ENCODE data around the gene CALHM3.

CALHM3 gene

GRCh38 chr10:103459615-103460014 lies 19.4 kb downstream of the CALHM3 start:
- Histone ChIP-seq H3F3A (ENCODE audit: insufficient read depth, low read length) (no peaks in the 10 kb centered on the region), H3K36me3 (ENCODE audit: insufficient read depth, low read length) (no peaks in the 10 kb centered on the region), H4K20me1 (ENCODE audit: insufficient read depth, low read length) (no peaks in the 10 kb centered on the region), H3K4me1 (ENCODE audit: insufficient read depth, low read length, severe bottlenecking) (no peaks in the 10 kb centered on the region), H3K27me3 (ENCODE audit: insufficient read depth, low read length) (no peaks in the 10 kb centered on the region), H3K79me2 (ENCODE audit: insufficient read depth, low read length) (no peaks in the 10 kb centered on the region), H3K9me2 (ENCODE audit: low read depth, low read length) (no peaks in the 10 kb centered on the region), H3K4me2 (ENCODE audit: low read length) (no peak overlapping the region), H3K27ac (ENCODE audit: low read depth, low read length, poor library complexity, severe bottlenecking) (no peak overlapping the region), H3K9me3 (ENCODE audit: low read length) (no peaks in the 10 kb centered on the region), H3K9ac (ENCODE audit: low read length) (no peak overlapping the region), H3K4me3 (ENCODE audit: low read depth, low read length, poor library complexity, severe bottlenecking) (no peak overlapping the region), H2AFZ (ENCODE audit: low read length) (no peak overlapping the region)
- no peak for TF ChIP-seq EZH2 (IDR thresholded peaks at IDR 0.05; ENCODE audit: borderline replicate concordance, low read length)
- TF ChIP-seq CTCF (IDR thresholded peaks at IDR 0.05; ENCODE audit: low read length), result no peak

GRCh38 chr10:103458720-103459119 lies 20.3 kb downstream of the CALHM3 start, which contains the start of gene CALHM1:
Gene CALHM1 (minus strand): TSS chr10:103458900. CDS start chr10:103458751, 149 bp downstream.
- H3K9me2 ChIP-seq (ENCODE audit: low read depth, low read length), result no peaks in the 10 kb centered on the region
- no peaks in the 10 kb centered on the region for H3K36me3 ChIP-seq (ENCODE audit: insufficient read depth, low read length)
- H2AFZ ChIP-seq (ENCODE audit: low read length), result no peak within 1 kb of the TSS
- TF ChIP-seq CTCF (IDR thresholded peaks at IDR 0.05; ENCODE audit: low read length), result no peak
- TF ChIP-seq EZH2 (IDR thresholded peaks at IDR 0.05; ENCODE audit: borderline replicate concordance, low read length), result no peak
- H3K79me2 ChIP-seq (ENCODE audit: insufficient read depth, low read length), result no peaks in the 10 kb centered on the region
- H3K27me3 ChIP-seq (ENCODE audit: insufficient read depth, low read length), result no peaks in the 10 kb centered on the region
- no peak within 1 kb of the TSS for H3K27ac ChIP-seq (ENCODE audit: low read depth, low read length, poor library complexity, severe bottlenecking)
- H3F3A ChIP-seq (ENCODE audit: insufficient read depth, low read length), result no peaks in the 10 kb centered on the region; the same call in 1 of the 2 replicates
- no peaks in the 10 kb centered on the region for H3K9me3 ChIP-seq (ENCODE audit: low read length)
- H3K4me2 ChIP-seq (ENCODE audit: low read length), result no peak within 1 kb of the TSS
- H3K4me1 ChIP-seq (ENCODE audit: insufficient read depth, low read length, severe bottlenecking), result no peaks in the 10 kb centered on the region
- H4K20me1 ChIP-seq (ENCODE audit: insufficient read depth, low read length), result no peaks in the 10 kb centered on the region
- H3K9ac ChIP-seq (ENCODE audit: low read length), result no peak within 1 kb of the TSS
- H3K4me3 ChIP-seq (ENCODE audit: low read depth, low read length, poor library complexity, severe bottlenecking), result no peak within 1 kb of the TSS

GRCh38 chr10:103457896-103458583 lies 21.0 kb downstream of the CALHM3 start:
- TF ChIP-seq EZH2 (IDR thresholded peaks at IDR 0.05; ENCODE audit: borderline replicate concordance, low read length), result no peak
- TF ChIP-seq CTCF (IDR thresholded peaks at IDR 0.05; ENCODE audit: low read length), result no peak
- no peaks in the 10 kb centered on the region for H3K36me3 ChIP-seq (ENCODE audit: insufficient read depth, low read length)
- H3K27ac ChIP-seq (ENCODE audit: low read depth, low read length, poor library complexity, severe bottlenecking), result no peak overlapping the region
- no peaks in the 10 kb centered on the region for H4K20me1 ChIP-seq (ENCODE audit: insufficient read depth, low read length)
- no peaks in the 10 kb centered on the region for H3K4me1 ChIP-seq (ENCODE audit: insufficient read depth, low read length, severe bottlenecking)
- no peak overlapping the region for H3K4me2 ChIP-seq (ENCODE audit: low read length)
- no peak overlapping the region for H2AFZ ChIP-seq (ENCODE audit: low read length)
- H3K9me2 ChIP-seq (ENCODE audit: low read depth, low read length), result no peaks in the 10 kb centered on the region
- no peaks in the 10 kb centered on the region for H3K9me3 ChIP-seq (ENCODE audit: low read length)
- no peaks in the 10 kb centered on the region for H3K79me2 ChIP-seq (ENCODE audit: insufficient read depth, low read length)
- H3K9ac ChIP-seq (ENCODE audit: low read length), result no peak overlapping the region
- no peaks in the 10 kb centered on the region; the same call in 1 of the 2 replicates for H3F3A ChIP-seq (ENCODE audit: insufficient read depth, low read length)
- H3K4me3 ChIP-seq (ENCODE audit: low read depth, low read length, poor library complexity, severe bottlenecking), result no peak overlapping the region
- no peaks in the 10 kb centered on the region for H3K27me3 ChIP-seq (ENCODE audit: insufficient read depth, low read length)

Data from OCI-LY1 (cell line).